Ishikawa (cell line): ENCODE data around the gene NEURL2.

Experiments used
- CEBPB ChIP-seq: IDR thresholded peaks from 2 replicates; pipeline ENCODE4 v1.6.1; 2012
- CREB1 ChIP-seq: IDR thresholded peaks from 2 replicates; pipeline ENCODE4 v1.6.1; 2012; ENCODE audit warnings: low read depth
- EGR1 ChIP-seq: IDR thresholded peaks from 2 replicates; pipeline ENCODE4 v1.6.1; 2012
- EP300 ChIP-seq: IDR thresholded peaks from 2 replicates; pipeline ENCODE4 v1.6.1; 2012; ENCODE audit warnings: borderline replicate concordance
- FOXM1 ChIP-seq: IDR thresholded peaks from 2 replicates; pipeline ENCODE4 v1.6.1; 2012; ENCODE audit warnings: low read depth, borderline replicate concordance
- MAX ChIP-seq: IDR thresholded peaks from 2 replicates; pipeline ENCODE4 v1.6.1; 2012
- NFIC ChIP-seq: IDR thresholded peaks from 2 replicates; pipeline ENCODE4 v1.6.1; 2012
- RAD21 ChIP-seq: IDR thresholded peaks from 2 replicates; pipeline ENCODE4 v1.6.1; 2012; ENCODE audit warnings: low read depth
- REST ChIP-seq: IDR thresholded peaks from 2 replicates; pipeline ENCODE4 v1.6.1; 2012; ENCODE audit warnings: low read depth, mild to moderate bottlenecking
- TAF1 ChIP-seq: IDR thresholded peaks from 2 replicates; pipeline ENCODE4 v1.6.1; 2012; ENCODE audit warnings: low read depth, mild to moderate bottlenecking
- TCF12 ChIP-seq: IDR thresholded peaks from 2 replicates; pipeline ENCODE4 v1.6.1; 2012; ENCODE audit warnings: low read depth
- TEAD4 ChIP-seq: IDR thresholded peaks from 2 replicates; pipeline ENCODE4 v1.6.1; 2012
- YY1 ChIP-seq: IDR thresholded peaks from 2 replicates; pipeline ENCODE4 v1.6.1; 2012; ENCODE audit warnings: low read depth
- ZBTB7A ChIP-seq: IDR thresholded peaks from 2 replicates; pipeline ENCODE4 v1.6.1; 2012; ENCODE audit warnings: low read depth
- TF ChIP-seq, protein P1 (sequence below): IDR thresholded peaks from 2 replicates; pipeline ENCODE4 v1.6.1; 2012

The NEURL2 gene

GRCh38 chr20:45921337-45922189 is 30.6 kb upstream of the NEURL2 start:
- TF ChIP-seq TCF12 (no peak), EGR1 (no peak), YY1 (no peak), FOXM1 (no peak), RAD21 (no peak), MAX (no peak), CEBPB (no peak), TAF1 (no peak), EP300 (no peak), NFIC (no peak), CREB1 (no peak), REST (no peak), TEAD4 (no peak), ZBTB7A (no peak)
- TF ChIP-seq, protein P1, sequence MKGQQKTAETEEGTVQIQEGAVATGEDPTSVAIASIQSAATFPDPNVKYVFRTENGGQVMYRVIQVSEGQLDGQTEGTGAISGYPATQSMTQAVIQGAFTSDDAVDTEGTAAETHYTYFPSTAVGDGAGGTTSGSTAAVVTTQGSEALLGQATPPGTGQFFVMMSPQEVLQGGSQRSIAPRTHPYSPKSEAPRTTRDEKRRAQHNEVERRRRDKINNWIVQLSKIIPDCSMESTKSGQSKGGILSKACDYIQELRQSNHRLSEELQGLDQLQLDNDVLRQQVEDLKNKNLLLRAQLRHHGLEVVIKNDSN, result no peak

DNA sequence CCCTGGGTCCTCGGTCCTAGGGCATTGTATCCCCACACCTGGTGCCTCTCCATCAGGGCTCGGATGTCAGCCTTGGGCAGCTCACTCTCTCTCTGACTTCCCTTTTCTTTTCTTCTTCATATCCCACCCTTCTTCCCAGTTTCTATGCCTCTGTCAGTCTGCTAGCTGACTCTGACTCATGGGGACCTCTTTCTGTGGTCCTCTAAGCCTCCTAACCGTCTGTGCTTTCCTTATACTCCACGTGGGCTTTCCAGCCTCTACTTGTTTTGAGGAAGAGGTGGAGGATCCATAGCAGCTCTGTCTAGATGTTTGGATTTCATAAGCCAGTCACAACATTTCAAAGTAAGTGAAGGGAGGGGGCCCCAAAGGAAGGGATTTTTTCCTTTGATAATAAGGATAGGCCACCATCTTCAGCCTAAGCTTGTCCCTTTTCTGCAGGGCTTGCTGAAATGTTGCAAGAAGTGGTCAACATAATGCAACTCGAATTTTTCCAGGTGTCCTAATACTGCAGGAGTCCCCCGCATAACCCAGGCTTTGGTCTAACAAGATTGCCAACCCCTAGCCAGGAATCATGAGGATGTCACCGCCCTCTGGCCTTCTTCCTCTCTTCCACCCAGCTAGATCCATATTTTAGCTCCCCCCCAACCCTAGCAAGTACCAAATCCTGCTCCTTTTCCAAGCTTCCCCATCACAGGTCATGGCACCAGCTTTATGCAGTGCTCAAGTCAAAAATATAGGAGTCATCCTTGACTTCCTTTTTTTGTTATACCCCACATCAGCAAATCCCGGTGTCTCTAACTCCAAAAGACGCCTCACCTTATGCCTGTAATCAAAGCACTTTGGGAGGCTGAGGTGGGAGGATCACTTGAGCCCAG is 29.7 kb upstream of the NEURL2 start:
- TF ChIP-seq TCF12, result no peak
- TF ChIP-seq NFIC, result no peak
- TF ChIP-seq TEAD4, result no peak
- TF ChIP-seq FOXM1, result no peak
- TF ChIP-seq MAX, result no peak
- TF ChIP-seq EGR1, result no peak
- no peak for TF ChIP-seq YY1
- TF ChIP-seq ZBTB7A, result no peak
- no peak for TF ChIP-seq EP300
- TF ChIP-seq RAD21, result no peak
- TF ChIP-seq TAF1, result no peak
- no peak for TF ChIP-seq REST
- TF ChIP-seq, protein P1, result no peak
- TF ChIP-seq CREB1, result no peak

DNA sequence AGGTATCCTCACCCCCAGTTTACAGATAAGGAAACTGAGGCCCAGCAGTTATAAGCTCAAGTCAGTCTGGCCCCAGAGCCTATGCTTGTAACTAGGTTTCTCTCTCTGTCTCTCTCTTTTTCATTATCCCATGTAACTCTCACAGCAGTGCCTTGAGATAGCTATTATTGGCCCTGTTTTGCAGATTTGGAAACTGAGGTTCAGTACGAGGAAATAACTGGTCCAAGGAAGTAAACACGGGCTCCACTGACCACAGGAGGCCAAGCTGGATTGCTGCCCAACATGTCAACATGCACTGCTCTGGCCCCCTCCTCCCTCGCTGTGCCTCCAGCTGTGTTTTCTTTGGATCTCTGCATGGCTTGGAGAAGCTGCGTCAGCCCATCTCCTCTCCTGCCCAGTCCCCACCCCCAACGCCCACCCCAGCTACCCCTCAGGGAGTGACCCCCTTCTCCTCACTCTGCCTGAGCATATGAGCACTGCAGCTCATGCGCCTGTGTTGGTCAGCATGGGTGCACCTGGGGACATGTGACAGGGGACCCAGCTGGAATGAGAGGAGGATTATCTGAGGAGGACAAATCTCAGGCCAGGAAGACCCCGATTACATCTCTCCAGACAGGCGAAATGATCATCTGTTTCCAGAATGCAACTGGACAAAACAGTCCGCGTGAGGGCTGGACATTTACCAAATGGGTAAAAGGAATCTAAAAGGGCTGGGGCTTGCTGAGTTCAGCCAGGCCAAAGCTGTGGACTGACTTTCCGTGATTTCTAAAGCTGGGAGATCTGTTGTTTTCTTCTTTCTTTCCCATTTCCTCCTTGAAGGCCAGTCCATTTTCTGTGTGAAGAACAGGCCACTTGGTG is 28.8 kb upstream of the NEURL2 start:
- TF ChIP-seq RAD21, result no peak
- no peak for TF ChIP-seq TAF1
- TF ChIP-seq CREB1, result no peak
- no peak for TF ChIP-seq TEAD4
- no peak for TF ChIP-seq TCF12

GRCh38 chr20:45918779-45919537 is 27.9 kb upstream of the NEURL2 start:
- no peak for TF ChIP-seq EP300
- TF ChIP-seq, protein P1, result no peak
- no peak for TF ChIP-seq MAX
- no peak for TF ChIP-seq CEBPB
- TF ChIP-seq CREB1, result no peak
- no peak for TF ChIP-seq ZBTB7A
- no peak for TF ChIP-seq NFIC
- no peak for TF ChIP-seq FOXM1
